GM12878 (cell line): Measurements from ENCODE around the gene SYS1. TPM values are rescaled to one million over a fixed set of nuclear protein-coding genes. Genes with fewer than 3 reads are reported as not detected.

ENCODE experiments used
- ATAC-seq: fragments of 200-7000 bp; cut with Tn5 transposase; 3 replicates; pipeline ENCODE4 v1.9.1; 2020; ENCODE audit warnings: mild to moderate bottlenecking, moderate library complexity
- BruUV-seq: library from RNA; stranded (reverse); fragments of 400-500 nt; replicated peaks from 2 replicates; lab custom pipeline; 2021; lab: Mats Ljungman, UMichigan
- CTCF ChIA-PET: fragments of 300-600 bp; sonication (Branson Sonifier 250); formaldehyde crosslinking; extraction: SDS; loops from one replicate; lab custom pipeline; 2021; ENCODE audit warnings: inconsistent platforms; lab: Yijun Ruan, JAX
- POLR2A ChIA-PET: fragments of 350-600 bp; formaldehyde crosslinking; extraction: SDS; loops from one replicate; lab custom pipeline; 2021; ENCODE audit warnings: inconsistent platforms; lab: Charles Lee
- RAD21 ChIA-PET: fragments of 300-600 bp; sonication (Branson Sonifier 250); formaldehyde crosslinking; loops from one replicate; lab custom pipeline; 2023; ENCODE audit warnings: antibody characterized with exemption; ENCODE audit not compliant: unreplicated experiment; lab: Charles Lee
- SMC1A ChIA-PET: fragments of 300-600 bp; sonication (Branson Sonifier 250); formaldehyde crosslinking; loops from one replicate; lab custom pipeline; 2023; ENCODE audit not compliant: unreplicated experiment, uncharacterized antibody; lab: Charles Lee
- DNase-seq: peaks from one replicate; pipeline ENCODE4 v3.0.0-alpha.2; 2011; ENCODE audit warnings: low read depth, low spot score
- FAIRE-seq: peaks from 3 replicates; lab custom pipeline; 2011; peaks lifted over from hg19 to GRCh38; lab: Jason Lieb, UNC
- H2AFZ ChIP-seq: 2 replicates; pipeline ENCODE4 v1.6.0; 2011; ENCODE audit warnings: low read depth, low read length, control low read depth; ENCODE audit not compliant: control insufficient read depth
- H3K27ac ChIP-seq: 2 replicates; pipeline ENCODE4 v1.5.1; 2011; ENCODE audit warnings: control low read depth; ENCODE audit not compliant: control insufficient read depth, insufficient read depth
- H3K27me3 ChIP-seq, 2 experiments: replicated peaks in 1 of 2; 2 replicates each; pipeline versions ENCODE4 v1.6.0 to v1.6.1; 2011; ENCODE audit warnings: low read length in 1 of 2; ENCODE audit not compliant: control insufficient read depth in 2 of 2, insufficient read depth in 2 of 2
- H3K36me3 ChIP-seq, 2 experiments: 2 replicates each; pipeline ENCODE4 v1.5.1; 2011; ENCODE audit warnings: low read length in 1 of 2; ENCODE audit not compliant: control insufficient read depth in 2 of 2, insufficient read depth in 2 of 2
- H3K4me1 ChIP-seq: 2 replicates; pipeline ENCODE4 v1.6.1; 2011; ENCODE audit warnings: mild to moderate bottlenecking, low read length, moderate library complexity, mixed read lengths; ENCODE audit not compliant: control insufficient read depth, insufficient read depth
- H3K4me2 ChIP-seq: 2 replicates; pipeline ENCODE4 v1.6.0; 2011; ENCODE audit warnings: control low read depth; ENCODE audit not compliant: control insufficient read depth, insufficient read depth
- H3K4me3 ChIP-seq: fragments of 200-600 bp; sonication (generic); 2 replicates; pipeline ENCODE4 v1.5.1; 2016
- H3K79me2 ChIP-seq: 2 replicates; pipeline ENCODE4 v1.6.0; 2011; ENCODE audit warnings: low read length; ENCODE audit not compliant: control insufficient read depth, insufficient read depth
- H3K9ac ChIP-seq: 2 replicates; pipeline ENCODE4 v1.8.0; 2011; ENCODE audit warnings: low read length, control low read depth, mixed read lengths; ENCODE audit not compliant: control insufficient read depth, insufficient read depth
- H3K9me3 ChIP-seq: replicated peaks from 3 replicates; pipeline ENCODE4 v1.5.1; 2011; ENCODE audit warnings: mild to moderate bottlenecking, low read length; ENCODE audit not compliant: control insufficient read depth, insufficient read depth
- H4K20me1 ChIP-seq: 2 replicates; pipeline ENCODE4 v1.6.0; 2011; ENCODE audit not compliant: control insufficient read depth, insufficient read depth
- ATF7 ChIP-seq: fragments of 450-650 bp; IDR thresholded peaks from 2 replicates; pipeline ENCODE4 v1.6.1; 2016; ENCODE audit warnings: low read depth, mild to moderate bottlenecking
- BCL11A ChIP-seq: IDR thresholded peaks from 2 replicates; pipeline ENCODE4 v1.6.1; 2011; ENCODE audit warnings: low read depth, low read length
- DPF2 ChIP-seq: fragments of 450-650 bp; IDR thresholded peaks from 2 replicates; pipeline ENCODE4 v1.6.1; 2017; ENCODE audit warnings: mild to moderate bottlenecking
- EED ChIP-seq: sonication (generic); IDR thresholded peaks from 2 replicates; pipeline ENCODE4 v1.6.1; 2016; ENCODE audit warnings: antibody characterized with exemption, low read depth
- IKZF1 ChIP-seq: fragments of 450-650 bp; conservative IDR thresholded peaks from 2 replicates; pipeline ENCODE4 v1.6.1; 2017; ENCODE audit warnings: antibody characterized with exemption, mild to moderate bottlenecking
- IKZF2 ChIP-seq, 2 experiments: fragments of 450-650 bp; IDR thresholded peaks; 2 replicates each; pipeline ENCODE4 v1.6.1; 2017; ENCODE audit warnings: mild to moderate bottlenecking in 2 of 2, moderate library complexity in 2 of 2
- MLLT1 ChIP-seq: fragments of 450-650 bp; IDR thresholded peaks from 2 replicates; pipeline ENCODE4 v1.6.1; 2016; ENCODE audit warnings: mild to moderate bottlenecking
- MTA2 ChIP-seq: fragments of 450-650 bp; IDR thresholded peaks from 2 replicates; pipeline ENCODE4 v1.6.1; 2016; ENCODE audit warnings: low read depth, mild to moderate bottlenecking, moderate library complexity
- NR2F1 ChIP-seq: fragments of 450-650 bp; conservative IDR thresholded peaks from 2 replicates; pipeline ENCODE4 v1.6.1; 2017; ENCODE audit warnings: mild to moderate bottlenecking
- RUNX3 ChIP-seq: IDR thresholded peaks from 2 replicates; pipeline ENCODE4 v1.6.1; 2012; ENCODE audit warnings: low read length, inconsistent platforms
- SIN3A ChIP-seq: IDR thresholded peaks from 2 replicates; pipeline ENCODE4 v1.6.1; 2012; ENCODE audit warnings: low read depth, low read length, improper control_type of control experiment
- SPI1 ChIP-seq: IDR thresholded peaks from 2 replicates; pipeline ENCODE4 v1.6.1; 2011; ENCODE audit warnings: low read depth, mild to moderate bottlenecking, low read length, moderate library complexity, borderline replicate concordance; ENCODE audit not compliant: insufficient read depth
- TAF1 ChIP-seq: IDR thresholded peaks from 2 replicates; pipeline ENCODE4 v1.6.1; 2011; ENCODE audit warnings: mild to moderate bottlenecking, low read depth, low read length, borderline replicate concordance
- TCF12 ChIP-seq: IDR thresholded peaks from 2 replicates; pipeline ENCODE4 v1.6.1; 2011; ENCODE audit warnings: low read depth, mild to moderate bottlenecking, low read length
- WRNIP1 ChIP-seq: IDR thresholded peaks from 2 replicates; pipeline ENCODE4 v1.6.1; 2011; ENCODE audit warnings: low read depth, low read length, improper control_type of control experiment, borderline replicate concordance
- ZNF622 ChIP-seq: fragments of 450-650 bp; IDR thresholded peaks from 2 replicates; pipeline ENCODE4 v1.6.1; 2017; ENCODE audit warnings: mild to moderate bottlenecking, inconsistent platforms
- WGBS: methylation state at CpG from one replicate; pipeline ENCODE4 v1.1.6; 2016; ENCODE audit warnings: low lambda C conversion rate; ENCODE audit not compliant: insufficient replicate concordance, insufficient coverage; ENCODE audit errors: missing lambda C conversion rate; 5-methylcytosine and 5-hydroxymethylcytosine counted together
- in situ Hi-C: fragments of 300-500 bp; cut with MboI; formaldehyde crosslinking; loops from 9 replicates; pipeline ENCODE4 v1.14.3; 2018; ENCODE audit warnings: mixed read lengths
- intact Hi-C: fragments of 100-400 bp; cut with micrococcal nuclease; formaldehyde crosslinking; loops from one replicate; pipeline ENCODE4 v1.14.2; 2022; ENCODE audit not compliant: unreplicated experiment
- polyA plus RNA-seq, 11 experiments: library from polyadenylated mRNA; depleted of rRNA in 4 of 11; unstranded in 6 of 11; stranded (reverse) in 5 of 11; fragments of >200 nt; fragmentation: Nextera tagmentation in 4 of 11; fragmentation: Illumina TruSeq in 1 of 11; extraction: Ambion mirVana in 4 of 11; extraction: Trizol in 1 of 11; gene quantifications; 1 replicate in 1 of 11; 2 replicates in 10 of 11; pipeline versions ENCODE4 v1.2.1 to v1.2.3, GENCODE V29; 2011 to 2016; ENCODE audit warnings: inconsistent platforms in 2 of 11, missing spikeins in 2 of 11, low read depth in 1 of 11
- total RNA-seq, 4 experiments: library from RNA; depleted of rRNA in 3 of 4; stranded (reverse); fragments of >200 nt in 3 of 4; fragmentation: Illumina TruSeq in 1 of 4; extraction: Trizol in 1 of 4; gene quantifications; 2 replicates each; pipeline versions ENCODE4 v1.2.1 to v1.2.3, GENCODE V29; 2013 to 2021
- TF ChIP-seq, protein P1 (sequence below): fragments of 450-650 bp; IDR thresholded peaks from 2 replicates; pipeline ENCODE4 v1.6.1; 2017; ENCODE audit warnings: low read depth, mild to moderate bottlenecking, moderate library complexity
- TF ChIP-seq, protein P2 (sequence below): IDR thresholded peaks from 2 replicates; pipeline ENCODE4 v1.6.1; 2012; ENCODE audit warnings: low read length, inconsistent platforms

Gene SYS1
- total and polyA plus RNA-seq, 10 of the 15 experiments (the other 5 are each of a cell fraction or from before 2014, with no cell fraction given) = 5.1 to 22.6 (median 9.3) TPM

DNA sequence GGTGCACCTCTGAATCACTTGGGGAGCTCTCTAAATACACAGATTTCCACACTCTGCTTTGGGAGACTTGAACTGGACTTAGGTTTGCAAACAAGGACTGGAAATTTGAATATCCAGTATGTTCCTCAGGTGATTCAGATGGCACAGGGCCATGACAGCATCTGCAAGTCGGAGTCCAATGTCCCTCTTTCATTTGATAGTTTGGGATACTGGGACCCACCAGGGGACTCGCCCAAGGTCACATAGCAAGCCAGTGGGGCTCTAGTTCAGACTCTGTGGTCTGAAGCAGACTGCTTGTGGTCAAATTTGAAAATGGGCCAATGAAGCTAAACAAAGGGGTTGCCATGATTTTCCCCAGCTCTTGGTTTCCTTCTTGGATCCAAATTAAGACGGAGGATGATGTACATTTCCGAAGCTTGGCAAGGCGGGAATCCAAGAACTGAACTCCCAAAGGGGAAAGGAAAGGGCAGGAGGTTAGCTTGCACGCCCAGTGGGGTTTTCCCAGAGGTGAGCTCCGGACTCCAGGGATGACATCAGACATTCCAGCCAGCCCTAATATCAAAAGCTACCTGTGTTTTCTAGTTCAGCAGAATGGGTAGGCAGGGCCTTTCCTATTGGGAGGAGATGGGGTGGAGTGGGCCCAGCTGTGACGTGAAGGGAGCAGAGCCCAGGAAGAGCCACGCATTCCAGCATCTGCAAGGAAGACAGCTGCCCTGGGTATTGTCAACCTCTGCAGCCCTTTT is 3.4 kb upstream of the SYS1 start:
- ChIA-PET SMC1A (interaction anchor here (0.7 to 19.8 kb wide), 7 partner anchors 9 to 411 kb away, joined by 3 to 440 read pairs (median 4); no protein-coding TSS in a partner anchor), RAD21 (interaction anchor here (0.8 to 17.6 kb wide), 7 partner anchors 9 to 90 kb away, joined by 3 to 394 read pairs (median 4); partner anchors contain the start of gene SDC4), CTCF (interaction anchor here (1.2 to 19.4 kb wide), 6 partner anchors 13 to 92 kb away, joined by 3 to 685 read pairs (median 77); no protein-coding TSS in a partner anchor), POLR2A (interaction anchor here (1.0 kb wide), 1 partner anchor 426 kb away, joined by 6 read pairs; no protein-coding TSS in a partner anchor)
- H3K79me2 ChIP-seq = peaks cover 7% of the 10 kb centered on the region
- no peak for TF ChIP-seq WRNIP1
- no peak for TF ChIP-seq MLLT1
- TF ChIP-seq, protein P1, sequence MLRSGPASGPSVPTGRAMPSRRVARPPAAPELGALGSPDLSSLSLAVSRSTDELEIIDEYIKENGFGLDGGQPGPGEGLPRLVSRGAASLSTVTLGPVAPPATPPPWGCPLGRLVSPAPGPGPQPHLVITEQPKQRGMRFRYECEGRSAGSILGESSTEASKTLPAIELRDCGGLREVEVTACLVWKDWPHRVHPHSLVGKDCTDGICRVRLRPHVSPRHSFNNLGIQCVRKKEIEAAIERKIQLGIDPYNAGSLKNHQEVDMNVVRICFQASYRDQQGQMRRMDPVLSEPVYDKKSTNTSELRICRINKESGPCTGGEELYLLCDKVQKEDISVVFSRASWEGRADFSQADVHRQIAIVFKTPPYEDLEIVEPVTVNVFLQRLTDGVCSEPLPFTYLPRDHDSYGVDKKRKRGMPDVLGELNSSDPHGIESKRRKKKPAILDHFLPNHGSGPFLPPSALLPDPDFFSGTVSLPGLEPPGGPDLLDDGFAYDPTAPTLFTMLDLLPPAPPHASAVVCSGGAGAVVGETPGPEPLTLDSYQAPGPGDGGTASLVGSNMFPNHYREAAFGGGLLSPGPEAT = peak; percentile 40; the same call in 1 of the 2 replicates
- no peak for TF ChIP-seq SPI1
- peak; percentile 26; the same call in 1 of the 2 replicates for TF ChIP-seq EED
- peak; percentile 86 for TF ChIP-seq NR2F1
- peak; percentile 85 for TF ChIP-seq IKZF1
- TF ChIP-seq, protein P2, sequence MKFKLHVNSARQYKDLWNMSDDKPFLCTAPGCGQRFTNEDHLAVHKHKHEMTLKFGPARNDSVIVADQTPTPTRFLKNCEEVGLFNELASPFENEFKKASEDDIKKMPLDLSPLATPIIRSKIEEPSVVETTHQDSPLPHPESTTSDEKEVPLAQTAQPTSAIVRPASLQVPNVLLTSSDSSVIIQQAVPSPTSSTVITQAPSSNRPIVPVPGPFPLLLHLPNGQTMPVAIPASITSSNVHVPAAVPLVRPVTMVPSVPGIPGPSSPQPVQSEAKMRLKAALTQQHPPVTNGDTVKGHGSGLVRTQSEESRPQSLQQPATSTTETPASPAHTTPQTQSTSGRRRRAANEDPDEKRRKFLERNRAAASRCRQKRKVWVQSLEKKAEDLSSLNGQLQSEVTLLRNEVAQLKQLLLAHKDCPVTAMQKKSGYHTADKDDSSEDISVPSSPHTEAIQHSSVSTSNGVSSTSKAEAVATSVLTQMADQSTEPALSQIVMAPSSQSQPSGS = no peak
- TF ChIP-seq ZNF622 = no peak
- no peak for TF ChIP-seq TCF12
- TF ChIP-seq ATF7 = 0 out of 2 replicates have a peak, but pooled peaks have one; percentile 10
- 0 out of 2 replicates have a peak, but pooled peaks have one; percentile 23 for TF ChIP-seq MTA2
- no peak for TF ChIP-seq BCL11A
- 0 out of 2 replicates have a peak, but pooled peaks have one; percentile 44 for TF ChIP-seq DPF2
- peak; percentile 75 for TF ChIP-seq RUNX3
- TF ChIP-seq IKZF2 (IDR thresholded peaks at IDR 0.05) = peak; percentile 24 to 42; a peak in 1 of 4 replicates
- TF ChIP-seq TAF1 = no peak
- TF ChIP-seq SIN3A = no peak
- DNase-seq = no peak
- in situ Hi-C loops = loop anchor here (10.0 kb wide), 1 partner anchor 755 kb away; the partner anchor contains the start of gene CD40
- intact Hi-C loops = no loop called here
- H3K27ac ChIP-seq = no peak overlapping the region
- BruUV-seq = no TSS peak
- no peak overlapping the region for H3K4me2 ChIP-seq
- H3K27me3 ChIP-seq = no peaks in the 10 kb centered on the region
- no peak for ATAC-seq
- 21% methylated on average over 9 of the region's 9 CpGs for WGBS
- H3K9me3 ChIP-seq = no peaks in the 10 kb centered on the region
- no peak overlapping the region for H2AFZ ChIP-seq
- no peaks in the 10 kb centered on the region for H4K20me1 ChIP-seq
- FAIRE-seq = no peak
- H3K9ac ChIP-seq = no peak overlapping the region
- peaks cover 23% of the 10 kb centered on the region for H3K4me1 ChIP-seq
- no peaks in the 10 kb centered on the region for H3K36me3 ChIP-seq
- no peak overlapping the region for H3K4me3 ChIP-seq
